Activated CD4-positive, alpha-beta T cell treated with anti-CD3 and anti-CD28 coated beads, Interleukin-2, amount 10 ng/mL, durations not matched to agents 7 days and 5 days (primary cell): ENCODE data around the gene RPAP2. TPM values are rescaled to one million over a fixed set of nuclear protein-coding genes. Genes with fewer than 3 reads are reported as not detected.

Source experiments
- CTCF ChIA-PET: fragments of 350-600 bp; sonication (Branson Sonifier 250); formaldehyde crosslinking; loops from one replicate; lab custom pipeline; 2021; ENCODE audit warnings: antibody characterized with exemption; lab: Charles Lee
- POLR2A ChIA-PET: fragments of 350-600 bp; sonication (Branson Sonifier 250); formaldehyde crosslinking; loops from one replicate; lab custom pipeline; 2021; ENCODE audit warnings: antibody characterized with exemption; lab: Charles Lee
- DNase-seq: peaks from one replicate; pipeline ENCODE4 v3.0.0-alpha.2; 2020
- H3K27ac Mint-ChIP-seq: one replicate; pipeline ENCODE4 v1.8.0; 2021; ENCODE audit warnings: mild to moderate bottlenecking, moderate library complexity, mixed read lengths
- H3K27me3 Mint-ChIP-seq: one replicate; pipeline ENCODE4 v1.8.0; 2021; ENCODE audit warnings: mixed read lengths
- H3K36me3 Mint-ChIP-seq: one replicate; pipeline ENCODE4 v1.8.0; 2021; ENCODE audit warnings: low read depth, mixed read lengths
- H3K4me1 Mint-ChIP-seq: one replicate; pipeline ENCODE4 v1.8.0; 2021; ENCODE audit warnings: mixed read lengths
- H3K4me3 Mint-ChIP-seq: one replicate; pipeline ENCODE4 v1.8.0; 2021; ENCODE audit warnings: mild to moderate bottlenecking, moderate library complexity, mixed read lengths
- H3K9me3 Mint-ChIP-seq: one replicate; pipeline ENCODE4 v1.8.0; 2021; ENCODE audit warnings: mixed read lengths
- total RNA-seq, 2 experiments: library from RNA; stranded (reverse); gene quantifications; one replicate each; pipeline ENCODE4 v1.2.3, GENCODE V29; 2021

RPAP2 gene
- total RNA-seq, 2 experiments from 2014 or later = 28.1 to 35.3 TPM

DNA sequence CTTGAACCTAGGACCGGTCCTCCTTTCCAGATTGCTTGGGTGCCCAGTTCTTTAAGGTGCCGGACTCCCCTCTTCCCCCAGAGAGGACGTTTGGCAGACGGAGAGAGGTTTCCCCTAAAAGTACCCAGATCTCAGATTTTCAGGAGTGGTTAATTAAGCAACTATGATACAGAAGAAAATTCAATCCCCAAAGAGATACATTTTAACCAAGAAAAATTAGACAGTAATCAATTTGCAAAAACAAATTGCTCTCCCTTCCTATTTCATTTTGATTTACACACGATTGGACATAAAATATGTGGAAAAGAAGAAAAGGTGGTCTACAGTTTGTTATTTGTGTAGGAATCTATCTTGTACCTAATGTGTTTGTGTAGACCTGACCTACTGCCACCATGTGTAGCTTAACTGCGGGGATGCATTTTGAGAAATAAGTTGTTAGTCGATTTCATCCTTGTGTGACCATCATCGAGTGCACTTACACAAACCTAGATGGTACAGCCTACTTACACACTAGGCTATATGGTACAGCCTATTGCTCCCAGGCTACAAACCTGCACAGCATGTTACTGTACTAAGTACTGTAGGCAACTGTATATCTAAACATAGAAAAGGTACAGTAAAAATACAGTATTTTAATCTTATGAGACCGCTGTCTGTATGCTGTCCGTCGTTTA lies 755 bp downstream of the RPAP2 start:
- peaks cover 32% of the 10 kb centered on the region for H3K36me3 Mint-ChIP-seq
- DNase-seq = no peak
- peak overlapping the region; percentile 94 for H3K27ac Mint-ChIP-seq
- ChIA-PET CTCF (interaction anchor here (0.6 to 2.4 kb wide), 4 partner anchors 11 to 724 kb away, joined by 3 to 7 read pairs (median 4); no protein-coding TSS in a partner anchor), POLR2A (no interaction called here)
- H3K9me3 Mint-ChIP-seq = no peaks in the 10 kb centered on the region
- H3K27me3 Mint-ChIP-seq = no peaks in the 10 kb centered on the region
- H3K4me1 Mint-ChIP-seq = peaks cover 51% of the 10 kb centered on the region
- H3K4me3 Mint-ChIP-seq = peak overlapping the region; percentile 98

DNA sequence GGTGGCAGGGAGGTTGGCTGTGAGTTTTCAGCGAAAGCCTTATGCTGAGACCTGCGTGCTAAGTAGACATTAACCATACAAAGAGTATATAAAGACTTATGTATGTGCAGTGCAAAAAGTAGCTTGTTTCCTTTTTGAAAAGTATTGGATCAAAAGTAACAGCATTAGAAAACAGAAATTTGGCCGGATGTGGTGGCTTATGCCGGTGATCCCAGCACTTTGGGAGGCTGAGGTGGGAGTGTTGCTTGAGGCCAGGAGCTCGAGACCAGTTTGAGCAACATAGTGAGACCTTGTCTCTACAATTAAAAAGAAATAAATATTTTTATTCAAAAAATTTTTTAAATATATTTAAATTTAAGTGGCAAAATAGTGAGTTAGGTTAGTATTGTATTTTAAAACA lies 2.2 kb downstream of the RPAP2 start:
- no peak for DNase-seq
- no peak overlapping the region for H3K4me3 Mint-ChIP-seq
- no peaks in the 10 kb centered on the region for H3K27me3 Mint-ChIP-seq
- peaks cover 46% of the 10 kb centered on the region for H3K4me1 Mint-ChIP-seq
- H3K9me3 Mint-ChIP-seq = no peaks in the 10 kb centered on the region
- no peak overlapping the region for H3K27ac Mint-ChIP-seq
- ChIA-PET CTCF (interaction anchor here (0.6 to 2.4 kb wide), 3 partner anchors 9 to 482 kb away, joined by 3 to 7 read pairs (median 3); no protein-coding TSS in a partner anchor), POLR2A (no interaction called here)
- H3K36me3 Mint-ChIP-seq = peaks cover 32% of the 10 kb centered on the region

DNA sequence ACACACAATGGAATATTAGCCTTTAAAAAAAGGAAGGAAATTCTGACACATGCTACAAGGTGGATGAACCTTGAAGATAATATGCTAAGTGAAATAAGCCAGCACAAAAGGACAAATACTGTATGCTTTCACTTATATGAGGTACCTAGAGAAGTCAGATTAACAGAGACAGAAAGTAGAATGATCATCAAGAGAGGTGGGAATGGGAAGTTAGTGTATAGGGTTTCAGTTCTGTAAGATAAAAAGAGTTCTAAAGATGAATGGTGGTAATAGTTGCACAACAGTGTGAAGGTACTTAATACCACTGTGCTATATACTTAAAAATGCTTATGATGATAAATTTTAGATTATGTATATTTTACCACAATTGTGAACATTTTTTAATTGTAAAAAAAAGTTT lies 7.2 kb downstream of the RPAP2 start:
- DNase-seq = no peak
- Mint-ChIP-seq H3K4me1 (peaks cover 20% of the 10 kb centered on the region), H3K27ac (no peak overlapping the region), H3K27me3 (no peaks in the 10 kb centered on the region), H3K9me3 (no peaks in the 10 kb centered on the region), H3K36me3 (peaks cover 35% of the 10 kb centered on the region), H3K4me3 (no peak overlapping the region)
- ChIA-PET POLR2A (no interaction called here), CTCF (interaction anchor here (1.1 kb wide), 1 partner anchor 303 kb away, joined by 3 read pairs; no protein-coding TSS in a partner anchor)

DNA sequence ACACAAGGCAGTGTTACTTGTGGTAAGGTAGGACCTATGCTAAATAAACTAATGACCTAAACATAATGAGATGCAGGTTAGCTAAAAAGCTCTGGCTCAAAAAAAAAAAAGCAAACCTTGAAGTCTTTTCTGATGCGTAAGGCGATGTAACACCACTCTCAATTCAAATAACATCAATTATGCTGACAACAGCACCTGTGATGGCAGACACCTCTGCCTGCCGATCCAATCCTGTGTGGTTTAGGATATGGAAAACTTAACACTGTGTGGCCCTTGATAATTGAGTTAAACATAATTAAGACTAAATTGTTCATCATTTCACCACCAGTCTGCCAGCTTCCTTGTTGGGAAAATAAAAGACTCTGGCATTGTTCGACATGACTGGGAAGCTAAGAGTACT lies 9.1 kb downstream of the RPAP2 start:
- Mint-ChIP-seq H3K36me3 (peaks cover 44% of the 10 kb centered on the region), H3K4me1 (peaks cover 22% of the 10 kb centered on the region), H3K9me3 (no peaks in the 10 kb centered on the region), H3K4me3 (no peak overlapping the region), H3K27me3 (no peaks in the 10 kb centered on the region), H3K27ac (no peak overlapping the region)
- POLR2A ChIA-PET = no interaction called here
- DNase-seq = no peak
- CTCF ChIA-PET = no interaction called here

DNA sequence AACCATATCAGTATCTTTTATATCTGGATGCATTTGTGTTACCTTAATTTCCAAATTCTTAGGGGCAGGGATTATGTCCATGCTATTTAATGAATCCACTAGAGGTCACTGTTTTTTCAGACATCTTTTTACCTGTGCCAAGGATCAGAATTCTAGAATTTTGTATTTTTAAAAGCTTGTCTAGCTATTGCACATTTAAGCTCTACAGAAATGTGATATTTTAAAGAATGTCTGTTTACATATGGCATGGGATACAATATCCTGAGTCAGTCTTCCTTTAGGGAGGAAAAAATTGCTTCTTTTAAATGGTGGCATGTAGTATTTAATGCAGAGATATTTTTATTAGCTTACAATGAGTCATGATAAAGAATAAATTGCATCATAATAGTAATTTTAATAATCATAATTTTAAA lies 11.3 kb downstream of the RPAP2 start:
- POLR2A ChIA-PET = no interaction called here
- no peak for DNase-seq

DNA sequence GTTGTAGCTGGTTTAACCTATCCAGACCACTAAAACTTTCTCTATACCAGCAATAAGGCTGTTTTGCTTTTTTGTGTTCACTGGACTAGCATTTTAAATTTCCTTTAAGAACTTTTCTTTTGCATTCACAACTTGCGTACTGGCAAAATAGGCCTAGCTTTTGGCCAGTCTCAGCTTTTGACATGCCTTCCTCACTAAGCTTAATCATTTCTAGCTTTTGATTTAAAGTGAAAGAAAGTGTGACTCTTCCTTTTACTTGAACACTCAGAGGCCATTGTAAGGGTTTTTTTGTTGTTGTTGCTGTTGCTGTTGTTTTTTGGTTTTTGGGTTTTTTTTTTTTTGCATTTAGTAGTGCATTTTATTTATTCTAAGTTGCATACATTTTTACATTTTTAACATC lies 15.2 kb downstream of the RPAP2 start:
- DNase-seq = no peak
- ChIA-PET POLR2A (interaction anchor here (0.6 to 1.1 kb wide), 5 partner anchors 9 to 168 kb away, joined by 3 to 7 read pairs (median 3); no protein-coding TSS in a partner anchor), CTCF (interaction anchor here (0.6 to 5.8 kb wide), 8 partner anchors 11 to 812 kb away, joined by 3 to 33 read pairs (median 4); partner anchors contain the start of gene GFI1)
- Mint-ChIP-seq H3K9me3 (peaks cover 7% of the 10 kb centered on the region), H3K27me3 (no peaks in the 10 kb centered on the region), H3K4me1 (peaks cover 71% of the 10 kb centered on the region), H3K27ac (peak overlapping the region; percentile 52), H3K36me3 (peaks cover 43% of the 10 kb centered on the region), H3K4me3 (no peak overlapping the region)

More for the DNA sequence above, 11.3 kb downstream of the RPAP2 start:
- CTCF ChIA-PET = interaction anchor here (0.6 to 1.4 kb wide), 16 partner anchors 9 to 314 kb away, joined by 3 to 11 read pairs (median 4); partner anchors contain the start of genes GFI1, GLMN and RPAP2
- H3K9me3 Mint-ChIP-seq = peaks cover 7% of the 10 kb centered on the region
- peaks cover 49% of the 10 kb centered on the region for H3K36me3 Mint-ChIP-seq
- H3K4me1 Mint-ChIP-seq = peaks cover 39% of the 10 kb centered on the region
- H3K4me3 Mint-ChIP-seq = no peak overlapping the region
- no peak overlapping the region for H3K27ac Mint-ChIP-seq
- H3K27me3 Mint-ChIP-seq = no peaks in the 10 kb centered on the region

DNA sequence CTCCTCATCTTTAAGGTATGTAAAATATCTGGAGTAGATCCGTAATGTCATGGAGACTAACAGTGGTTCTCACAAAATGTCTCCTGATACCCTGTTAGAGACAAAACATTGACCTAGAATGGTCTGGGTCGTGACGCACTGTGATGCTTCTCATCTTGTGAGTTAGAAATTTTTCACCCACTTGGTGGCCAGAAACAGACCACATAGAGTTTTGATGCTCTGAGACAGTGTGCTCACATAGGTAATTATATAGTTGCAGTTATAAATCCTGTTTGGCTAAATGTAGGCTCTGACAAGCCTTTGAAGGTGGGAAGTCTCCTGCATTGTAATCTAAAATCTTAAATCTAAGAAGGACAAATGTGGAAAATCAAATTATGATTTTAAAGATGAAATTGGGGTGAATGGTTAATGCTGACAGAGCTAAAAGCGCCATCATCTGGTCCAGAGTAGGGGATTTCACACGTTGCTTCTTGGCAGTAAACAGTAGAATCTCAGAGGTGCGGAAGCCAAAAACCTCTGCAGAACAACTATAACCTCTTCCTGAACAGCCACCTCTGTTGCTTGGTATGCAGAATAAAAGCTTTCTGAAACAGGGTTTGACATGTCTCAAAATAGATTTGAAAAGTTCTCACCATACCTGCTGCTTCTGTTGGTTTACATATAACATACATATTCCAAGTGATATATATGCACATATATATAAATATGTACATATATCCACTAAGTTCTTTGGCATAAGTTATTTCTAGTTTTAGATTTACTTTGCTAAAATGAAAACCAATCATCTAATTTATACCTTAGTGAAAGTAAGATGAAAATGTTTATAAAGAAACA lies 17.1 kb downstream of the RPAP2 start:
- Mint-ChIP-seq H3K9me3 (peaks cover 7% of the 10 kb centered on the region), H3K27me3 (no peaks in the 10 kb centered on the region), H3K4me1 (peaks cover 68% of the 10 kb centered on the region), H3K36me3 (peaks cover 50% of the 10 kb centered on the region), H3K27ac (peak overlapping the region; percentile 85), H3K4me3 (peak overlapping the region; percentile 42)
- ChIA-PET CTCF (interaction anchor here (0.9 to 5.8 kb wide), 4 partner anchors 12 to 204 kb away, joined by 3 to 33 read pairs (median 9); partner anchors contain the start of gene GFI1), POLR2A (interaction anchor here (0.5 to 0.9 kb wide), 2 partner anchors 145 to 168 kb away, joined by 3 to 5 read pairs; no protein-coding TSS in a partner anchor)
- peak; percentile 65 for DNase-seq

DNA sequence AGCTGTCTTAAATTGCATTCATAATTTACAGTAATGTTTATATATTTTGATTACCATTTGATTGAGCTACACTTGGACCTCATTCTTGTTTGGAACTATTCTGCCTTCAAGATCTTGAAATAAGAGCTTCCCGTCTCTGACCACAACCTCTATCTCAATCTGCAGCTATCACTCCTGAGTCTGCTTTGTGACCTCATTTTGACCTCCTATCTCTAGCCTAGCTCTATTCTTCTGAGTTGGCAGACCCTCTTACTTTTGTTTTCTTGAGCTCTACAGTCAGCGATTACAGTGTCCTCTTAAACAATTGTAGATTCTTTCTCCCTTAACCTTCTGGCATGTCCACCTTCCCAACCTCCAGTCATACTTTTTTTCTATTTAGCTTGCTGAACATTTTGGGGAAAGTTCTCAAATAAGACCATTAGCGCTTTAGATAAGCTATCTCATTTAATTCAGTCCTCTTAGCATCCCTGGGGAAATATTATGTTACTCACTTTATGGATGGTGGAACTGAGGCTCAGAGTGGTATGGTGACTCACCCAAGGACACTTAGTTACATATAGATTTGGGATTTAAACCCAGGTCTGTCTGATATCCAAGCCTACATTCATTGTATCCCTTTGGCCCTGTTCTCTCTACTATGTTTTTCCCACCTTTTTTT lies 19.1 kb downstream of the RPAP2 start:
- Mint-ChIP-seq H3K9me3 (peaks cover 7% of the 10 kb centered on the region), H3K4me1 (peaks cover 57% of the 10 kb centered on the region), H3K27me3 (no peaks in the 10 kb centered on the region), H3K4me3 (peak overlapping the region; percentile 28), H3K36me3 (peaks cover 45% of the 10 kb centered on the region), H3K27ac (peak overlapping the region; percentile 79)
- DNase-seq = peak; percentile 40
- ChIA-PET CTCF (interaction anchor here (0.6 to 2.7 kb wide), 6 partner anchors 8 to 275 kb away, joined by 3 to 14 read pairs (median 4); partner anchors contain the start of gene GFI1), POLR2A (interaction anchor here (0.6 to 1.4 kb wide), 3 partner anchors 167 to 566 kb away, joined by 3 to 10 read pairs (median 4); no protein-coding TSS in a partner anchor)

DNA sequence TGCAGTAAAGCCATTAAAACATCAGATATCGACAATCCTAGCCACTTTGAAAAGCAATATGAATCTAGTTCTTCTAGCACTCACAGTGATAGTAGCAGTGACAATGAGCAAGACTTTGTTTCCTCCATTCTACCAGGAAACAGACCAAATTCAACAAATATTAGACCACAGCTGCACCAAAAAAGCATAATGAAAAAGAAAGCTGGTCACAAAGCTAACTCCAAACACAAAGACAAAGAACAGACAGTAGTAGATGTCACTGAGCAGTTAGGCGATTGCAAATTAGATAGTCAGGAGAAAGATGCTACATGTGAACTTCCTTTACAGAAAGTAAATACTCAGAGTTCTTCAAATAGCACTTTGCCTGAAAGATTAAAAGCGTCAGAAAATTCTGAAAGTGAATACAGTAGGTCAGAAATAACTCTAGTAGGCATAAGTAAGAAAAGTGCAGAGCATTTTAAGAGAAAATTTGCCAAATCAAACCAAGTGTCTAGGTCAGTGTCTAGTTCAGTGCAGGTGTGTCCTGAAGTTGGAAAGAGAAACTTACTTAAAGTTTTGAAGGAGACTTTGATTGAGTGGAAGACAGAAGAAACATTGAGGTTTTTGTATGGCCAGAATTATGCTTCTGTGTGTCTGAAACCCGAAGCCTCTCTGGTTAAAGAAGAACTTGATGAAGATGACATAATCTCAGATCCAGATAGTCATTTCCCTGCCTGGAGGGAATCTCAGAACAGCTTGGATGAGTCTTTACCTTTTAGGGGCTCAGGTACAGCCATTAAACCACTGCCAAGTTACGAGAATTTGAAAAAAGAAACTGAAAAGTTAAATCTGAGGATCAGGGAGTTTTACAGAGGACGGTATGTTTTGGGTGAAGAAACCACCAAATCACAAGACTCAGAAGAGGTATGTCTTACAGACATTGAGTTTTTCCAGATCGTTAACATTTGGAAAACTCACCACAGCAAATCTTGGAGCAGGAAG lies 24.9 kb downstream of the RPAP2 start:
- CTCF ChIA-PET = no interaction called here
- POLR2A ChIA-PET = interaction anchor here (1.1 kb wide), 1 partner anchor 10 kb away, joined by 3 read pairs; no protein-coding TSS in a partner anchor
- Mint-ChIP-seq H3K27ac (peak overlapping the region; percentile 93), H3K9me3 (peaks cover 33% of the 10 kb centered on the region), H3K36me3 (peaks cover 75% of the 10 kb centered on the region), H3K4me3 (peak overlapping the region; percentile 20), H3K27me3 (no peaks in the 10 kb centered on the region), H3K4me1 (peaks cover 26% of the 10 kb centered on the region)
- DNase-seq = peak; percentile 7

DNA sequence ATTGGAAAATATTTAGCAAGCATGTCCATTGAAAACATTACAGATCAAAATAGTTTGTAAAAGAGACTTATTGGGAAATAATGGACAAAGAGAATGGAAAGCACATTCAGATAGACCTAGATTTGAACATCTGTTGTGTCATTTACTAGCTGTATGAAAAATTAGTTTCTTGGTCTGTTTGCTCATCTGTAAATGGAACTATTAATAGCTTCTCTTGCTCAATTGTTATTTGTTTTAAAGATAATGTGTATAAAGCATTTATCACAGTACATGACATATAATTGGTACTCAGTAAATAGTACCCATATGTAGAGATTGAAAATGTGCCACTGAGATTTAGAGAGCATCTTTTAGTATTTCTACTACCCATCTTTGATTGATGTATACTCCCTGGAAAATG lies 25.9 kb downstream of the RPAP2 start:
- no peak for DNase-seq
- H3K36me3 Mint-ChIP-seq = peaks cover 77% of the 10 kb centered on the region
- peaks cover 18% of the 10 kb centered on the region for H3K4me1 Mint-ChIP-seq
- H3K4me3 Mint-ChIP-seq = peak overlapping the region; percentile 25
- no peaks in the 10 kb centered on the region for H3K27me3 Mint-ChIP-seq
- POLR2A ChIA-PET = no interaction called here
- CTCF ChIA-PET = no interaction called here
- no peak overlapping the region for H3K27ac Mint-ChIP-seq
- peaks cover 38% of the 10 kb centered on the region for H3K9me3 Mint-ChIP-seq

DNA sequence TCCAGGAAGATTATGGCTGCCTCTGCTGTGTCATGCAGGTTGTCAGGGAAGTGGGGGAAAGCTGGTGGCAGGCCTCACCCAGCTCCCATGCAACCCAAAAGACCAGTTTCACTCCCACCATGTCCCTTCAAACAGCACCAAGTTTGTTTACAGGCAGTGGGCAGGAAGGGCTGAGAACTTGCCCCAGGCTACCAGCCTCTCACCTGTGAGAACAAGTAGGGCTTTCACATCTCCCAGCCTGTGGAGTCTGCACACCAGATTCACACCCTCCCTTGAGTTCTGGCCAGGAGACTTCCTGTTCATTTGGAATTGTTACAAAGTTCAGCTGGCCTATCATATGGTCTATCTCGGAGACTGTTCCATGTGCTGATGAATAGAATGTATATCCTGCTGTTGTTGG lies 27.8 kb downstream of the RPAP2 start:
- H3K4me3 Mint-ChIP-seq = no peak overlapping the region
- H3K27ac Mint-ChIP-seq = no peak overlapping the region
- CTCF ChIA-PET = interaction anchor here (4.0 kb wide), 1 partner anchor 17 kb away, joined by 11 read pairs; no protein-coding TSS in a partner anchor
- peaks cover 41% of the 10 kb centered on the region for H3K9me3 Mint-ChIP-seq
- peaks cover 28% of the 10 kb centered on the region for H3K4me1 Mint-ChIP-seq
- no peaks in the 10 kb centered on the region for H3K27me3 Mint-ChIP-seq
- POLR2A ChIA-PET = no interaction called here
- H3K36me3 Mint-ChIP-seq = peaks cover 80% of the 10 kb centered on the region
- no peak for DNase-seq
